GM18502 (cell line): Measurements from ENCODE around the gene CCDC194.
A peak's percentile ranks its signal among the peaks of the same experiment; 100 is the strongest.
"Not testable (repeated sequence)": the region's sequence is repeated elsewhere in the genome, so short reads cannot be mapped to it uniquely, and the experiment has no call there.

Experiments used
- ATAC-seq: cut with Tn5 transposase; IDR thresholded peaks from one replicate; pipeline ENCODE4 v1.9.1; 2021; ENCODE audit warnings: mild to moderate bottlenecking; ENCODE audit not compliant: unreplicated experiment, poor library complexity

Gene CCDC194

GRCh38 chr19:17378271-17378670 is 15.7 kb downstream of the CCDC194 start:
- ATAC-seq = no peak

DNA sequence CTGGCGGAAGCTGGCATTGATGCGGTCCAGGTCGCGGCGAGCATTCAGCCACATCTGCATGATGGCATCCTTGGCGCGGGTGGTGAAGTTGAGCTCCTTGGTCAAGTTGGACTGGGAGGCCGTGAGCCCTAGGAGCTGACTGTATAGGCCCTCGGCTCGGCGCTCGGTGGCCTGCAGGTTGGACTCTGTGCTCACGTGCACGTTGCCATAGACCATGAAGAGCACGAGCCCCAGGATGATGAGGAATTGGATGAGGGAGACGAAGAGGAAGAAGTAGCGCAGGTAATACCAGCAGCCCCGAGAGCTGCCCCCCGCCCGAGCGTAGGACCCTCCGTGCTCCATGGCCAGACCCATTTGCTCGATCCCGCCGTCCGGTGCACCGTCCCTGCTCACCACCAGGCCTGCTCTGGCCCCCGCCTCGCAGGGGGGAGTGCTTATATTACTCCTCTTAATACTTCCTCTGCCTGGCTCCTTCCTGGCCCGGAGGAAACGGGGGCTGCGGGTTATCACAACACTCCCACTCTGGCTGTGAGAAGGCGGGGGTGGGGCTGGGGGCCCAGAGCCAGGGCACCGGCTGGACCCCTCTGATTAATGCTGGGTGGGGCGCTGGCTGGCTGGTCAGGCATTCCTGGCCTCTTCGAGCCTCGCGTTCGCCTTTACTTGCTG is 16.9 kb downstream of the CCDC194 start, which contains the start of gene PLVAP:
Gene PLVAP (minus strand): TSS at position 408 of the 666 bp plus-strand sequence. CDS start 54 bp downstream, at position 354.
- no peak for ATAC-seq

GRCh38 chr19:17370026-17370587 is 23.9 kb downstream of the CCDC194 start:
- peak; percentile 79 for ATAC-seq

- ATAC-seq = no peak
Observed at GRCh38 chr19:17365361-17365760, 28.6 kb downstream of the CCDC194 start.

DNA sequence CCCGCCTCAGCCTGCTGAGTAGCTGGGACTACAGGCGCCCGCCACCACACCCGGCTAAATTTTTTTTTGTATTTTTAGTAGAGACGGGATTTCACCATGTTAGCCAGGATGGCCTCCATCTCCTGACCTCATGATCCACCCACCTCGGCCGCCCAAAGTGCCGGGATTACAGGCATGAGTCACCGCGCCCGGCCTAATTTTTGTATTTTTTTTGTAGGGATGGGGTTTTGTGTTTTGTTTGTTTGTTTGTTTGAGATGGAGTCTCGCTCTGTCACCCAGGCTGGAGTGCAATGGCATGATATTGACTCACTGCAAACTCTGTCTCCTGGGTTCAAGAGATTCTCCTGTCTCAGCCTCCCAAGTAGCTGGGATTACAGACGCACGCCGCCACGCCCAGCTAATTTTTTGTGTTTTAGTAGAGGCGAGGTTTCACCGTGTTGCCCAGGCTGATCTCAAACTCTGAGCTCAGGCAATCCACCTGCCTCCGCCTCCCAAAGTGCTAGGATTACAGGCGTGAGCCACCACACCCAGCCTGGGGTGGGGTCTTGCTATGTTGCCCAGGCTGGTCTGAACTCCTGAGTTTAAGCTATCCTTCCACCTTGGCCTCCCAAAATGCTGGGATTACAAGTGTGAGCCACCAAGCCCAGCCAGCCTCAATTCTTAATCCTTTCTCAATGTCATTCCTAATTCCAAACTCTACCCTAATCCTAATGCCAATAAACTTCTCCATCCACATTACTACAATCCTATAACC is 30.0 kb downstream of the CCDC194 start:
- ATAC-seq = not testable (repeated sequence)

DNA sequence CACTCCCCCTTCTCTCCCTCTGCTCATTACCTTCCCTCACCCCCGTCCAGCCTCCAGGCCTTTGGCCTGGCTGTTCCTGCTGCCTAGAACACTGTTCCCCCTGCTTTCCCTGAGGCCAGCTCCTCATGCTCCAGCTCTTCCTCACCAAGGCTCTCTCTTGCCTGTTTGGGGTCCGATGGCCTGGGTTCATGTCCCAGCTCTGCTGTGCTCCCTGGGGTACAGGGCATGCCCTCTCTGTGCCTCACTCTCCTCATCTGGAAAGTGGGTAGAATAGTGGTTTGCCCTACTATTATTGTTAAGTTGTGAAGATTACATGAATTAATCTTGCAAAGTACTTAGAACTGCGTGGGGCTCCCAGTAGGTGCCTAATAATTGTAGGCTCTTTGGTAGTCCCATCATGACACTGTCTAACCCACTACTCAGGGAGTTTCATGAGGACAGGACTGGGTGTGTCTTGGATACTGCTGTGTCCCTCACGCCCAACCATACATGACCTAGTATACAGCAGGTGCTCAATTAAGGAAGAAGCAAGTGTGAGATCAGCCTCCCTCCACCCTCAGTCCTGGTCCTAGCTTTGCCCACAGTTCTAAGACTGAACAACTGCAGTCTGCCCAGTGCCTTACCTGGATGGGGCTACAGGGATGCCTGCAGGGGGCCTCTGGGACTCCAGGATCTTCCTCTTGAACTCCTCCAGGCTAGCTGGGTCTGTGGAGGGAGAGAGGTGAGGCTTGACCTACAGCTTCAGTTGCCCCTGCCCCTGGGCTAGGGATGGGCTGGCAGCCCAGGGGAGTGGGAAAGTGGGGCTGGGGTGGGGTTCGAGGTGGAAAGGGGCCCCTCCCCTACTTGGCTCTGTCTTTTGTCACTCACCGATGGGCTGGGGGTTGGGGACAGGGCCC is 33.8 kb downstream of the CCDC194 start:
- ATAC-seq = no peak

DNA sequence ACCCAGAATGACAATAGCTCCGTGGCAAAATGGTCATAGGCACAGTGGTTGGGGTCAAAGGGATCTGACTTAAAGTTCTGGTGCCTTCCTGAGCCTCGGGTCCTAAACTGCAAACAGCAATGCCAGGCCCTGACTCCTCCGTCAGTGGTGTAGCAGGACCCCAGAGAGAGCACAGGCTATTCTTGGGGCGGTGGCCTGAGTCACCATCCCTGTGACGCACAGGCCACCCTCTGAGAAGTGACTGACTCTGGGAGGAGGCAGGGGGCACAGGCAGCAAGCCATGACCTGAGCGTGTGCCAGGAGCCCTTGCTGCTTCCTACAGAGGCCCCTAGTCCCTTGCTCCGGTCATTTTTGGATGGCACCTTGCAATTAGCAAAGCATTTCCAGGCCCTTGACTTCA is 35.6 kb downstream of the CCDC194 start:
- no peak for ATAC-seq

DNA sequence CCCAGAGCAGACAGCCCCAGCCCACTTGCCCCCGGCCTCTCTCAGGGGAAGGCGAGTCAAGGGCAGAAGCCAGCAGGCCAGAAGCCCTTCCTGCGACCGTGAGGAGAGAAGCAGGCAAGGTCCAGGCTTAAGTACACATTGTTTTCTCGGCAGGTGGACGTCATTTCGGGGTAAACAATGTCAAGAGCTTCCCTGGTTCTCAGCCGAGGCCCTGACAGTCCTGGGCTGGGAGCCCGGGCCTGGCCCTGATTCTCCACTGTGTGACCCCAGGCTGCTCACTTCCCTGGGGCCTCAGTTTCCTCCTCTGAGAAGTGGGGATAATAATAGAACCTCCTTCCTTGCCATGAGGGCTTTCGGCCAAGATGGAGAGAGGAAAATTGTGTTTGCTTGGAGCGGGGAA is 36.3 kb downstream of the CCDC194 start:
- no peak for ATAC-seq

- no peak for ATAC-seq
Observed at GRCh38 chr19:17357078-17357666, 36.8 kb downstream of the CCDC194 start.

DNA sequence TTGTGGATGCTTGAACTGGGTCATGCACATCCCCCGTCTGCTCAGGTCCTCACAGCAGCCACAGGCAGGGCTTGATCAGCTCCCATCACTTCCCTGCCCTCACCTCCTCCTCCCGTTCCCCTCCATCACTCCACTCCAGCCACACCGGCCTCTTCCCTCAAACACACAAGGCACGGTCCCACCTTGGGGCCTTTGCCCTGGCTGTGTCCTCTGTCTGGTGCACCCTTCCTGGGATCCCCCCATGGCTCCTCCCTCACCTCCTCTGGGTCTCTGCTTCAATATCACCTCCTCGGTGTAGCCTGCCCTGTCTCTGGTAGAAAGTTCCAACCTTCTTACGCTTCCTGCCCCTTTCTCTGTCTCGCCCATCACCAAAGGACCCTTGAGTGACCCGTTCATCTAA is 40.6 kb downstream of the CCDC194 start:
- ATAC-seq = no peak

- ATAC-seq = no peak
Observed at GRCh38 chr19:17352608-17353280, 41.3 kb downstream of the CCDC194 start.

- ATAC-seq = no peak
Observed at GRCh38 chr19:17351815-17352435, 42.1 kb downstream of the CCDC194 start.

GRCh38 chr19:17348700-17349099 is 45.3 kb downstream of the CCDC194 start:
- ATAC-seq = no peak

GRCh38 chr19:17347877-17348276 is 46.1 kb downstream of the CCDC194 start:
- no peak for ATAC-seq

DNA sequence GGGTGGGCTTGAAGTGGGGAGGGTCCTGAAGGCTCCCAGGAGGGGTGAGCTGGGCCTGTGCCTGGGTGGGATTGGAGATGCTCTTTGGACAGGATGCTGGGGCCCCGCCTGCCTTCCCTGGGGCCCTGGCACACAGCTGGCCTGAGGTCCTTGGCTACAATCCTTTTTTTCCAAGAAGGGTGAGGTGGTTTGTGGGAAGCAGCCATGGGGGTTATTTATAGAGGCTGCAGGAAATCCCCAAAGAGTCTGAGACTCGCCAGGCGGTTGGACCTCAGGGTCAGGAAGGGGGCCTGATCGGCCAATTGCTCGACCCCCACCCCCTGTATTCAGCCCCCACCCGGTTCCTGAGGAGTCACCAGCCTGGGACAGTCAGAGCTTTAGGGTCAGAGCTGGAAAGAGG is 46.6 kb downstream of the CCDC194 start:
- no peak for ATAC-seq

DNA sequence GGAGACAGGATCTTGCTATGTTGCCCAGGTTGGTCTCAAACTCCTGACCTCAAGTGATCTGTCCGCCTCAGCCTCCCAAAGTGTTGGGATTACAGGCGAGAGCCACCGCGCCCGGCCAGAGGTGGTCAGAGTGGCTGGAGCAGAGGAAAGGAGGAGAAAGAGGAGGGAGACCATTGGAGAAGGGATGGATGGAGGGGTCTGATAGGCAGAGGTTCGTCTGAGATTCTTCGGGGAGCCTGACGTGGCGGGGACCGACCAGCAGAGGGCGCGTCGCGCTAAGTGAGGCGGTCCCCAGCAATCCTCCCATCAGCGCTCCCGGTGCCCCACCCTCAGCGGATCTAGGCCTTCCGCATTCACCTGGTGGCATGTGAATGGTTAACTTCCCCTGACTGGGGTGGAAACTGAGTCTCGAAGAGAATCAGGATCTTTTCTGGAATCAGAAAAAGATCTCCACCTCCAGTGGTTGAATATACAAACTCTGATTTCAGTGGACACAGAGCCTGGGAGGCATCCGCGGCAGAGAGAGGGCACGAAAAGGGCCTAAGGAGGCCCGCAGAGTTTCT is 47.8 kb downstream of the CCDC194 start:
- ATAC-seq = no peak

GRCh38 chr19:17341845-17342244 is 52.2 kb downstream of the CCDC194 start:
- no peak for ATAC-seq

DNA sequence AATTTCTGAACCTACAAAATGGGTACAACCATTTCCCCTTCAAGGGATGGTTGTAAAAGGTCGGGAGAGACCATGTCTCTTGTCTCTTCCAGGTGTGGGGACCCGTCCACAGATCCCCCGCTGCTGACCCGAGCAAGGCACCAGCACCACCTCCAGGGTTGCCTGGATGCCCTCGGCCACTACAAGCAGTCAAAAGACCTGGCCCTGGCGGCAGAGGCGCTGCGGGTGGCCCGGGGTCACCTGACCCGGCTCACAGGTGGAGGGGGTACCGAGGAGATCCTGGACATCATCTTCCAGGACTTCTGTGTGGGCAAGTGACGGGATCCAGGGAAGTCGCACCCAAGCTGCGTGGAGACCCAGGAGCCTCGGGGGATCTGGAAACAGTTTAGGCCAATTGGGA is 52.6 kb downstream of the CCDC194 start:
- no peak for ATAC-seq

DNA sequence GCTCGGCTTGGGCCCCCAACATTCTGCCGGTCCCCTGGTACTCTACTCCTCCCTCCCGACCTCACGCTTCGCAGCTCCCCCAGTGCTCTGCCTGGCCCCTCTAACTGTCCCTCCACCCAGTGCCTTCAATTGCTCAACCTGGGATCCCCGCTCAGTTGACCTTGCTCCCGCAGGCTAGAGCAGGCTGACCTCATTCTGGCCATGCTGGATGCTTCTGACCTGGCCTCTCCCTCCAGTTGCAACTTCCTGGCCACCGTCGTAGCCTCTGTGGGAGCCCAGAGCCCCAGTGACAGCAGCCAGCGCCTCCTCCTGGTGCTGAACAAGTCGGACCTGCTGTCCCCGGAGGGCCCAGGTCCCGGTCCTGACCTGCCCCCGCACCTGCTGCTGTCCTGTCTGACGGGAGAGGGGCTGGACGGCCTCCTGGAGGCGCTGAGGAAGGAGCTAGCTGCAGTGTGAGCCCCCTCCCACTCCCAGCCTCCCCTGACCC is 53.1 kb downstream of the CCDC194 start:
- ATAC-seq = no peak
